ENCODE measurements around the gene ZNF205. TPM values are rescaled to one million over a fixed set of nuclear protein-coding genes. Genes with fewer than 3 reads are reported as not detected.

ZNF205 gene
- total RNA-seq, 1 donor from 2014 or later, result 12.9 TPM

DNA sequence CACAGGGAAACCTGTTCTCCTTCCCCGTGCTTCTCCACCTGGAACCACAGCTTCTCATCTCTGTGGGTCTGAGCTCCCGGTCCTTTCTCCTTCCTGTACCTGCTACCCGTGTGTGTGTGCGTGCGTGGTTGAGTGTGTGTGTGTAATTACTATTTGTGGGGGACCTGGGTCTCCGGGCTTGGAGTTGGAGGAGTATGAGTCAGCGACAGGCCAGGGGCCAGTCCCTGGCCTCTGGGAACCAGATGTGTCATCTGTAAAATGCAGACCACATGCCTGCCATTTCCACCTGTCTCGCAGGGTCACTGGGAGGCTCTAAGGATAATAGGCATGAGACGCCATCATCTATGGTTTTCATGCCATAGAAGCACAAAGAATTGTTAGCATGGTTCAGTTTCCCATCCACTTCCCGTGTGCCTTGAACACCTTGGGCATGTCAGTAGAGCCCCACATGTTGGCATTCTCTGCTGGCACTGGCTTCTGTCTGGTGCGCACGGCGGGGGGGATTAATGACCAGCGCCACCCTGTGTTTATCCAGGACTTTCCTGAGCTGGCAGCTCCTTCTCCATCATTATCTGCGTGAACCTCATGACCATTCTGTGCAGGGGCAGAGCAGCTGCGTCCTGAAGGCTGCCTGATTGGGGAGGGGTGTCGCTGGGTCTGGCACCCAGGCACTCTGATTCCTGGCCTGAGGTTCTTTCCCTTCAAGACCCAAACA lies 1.5 kb downstream of the ZNF205 start:
- H3K9me3 Mint-ChIP-seq (ENCODE audit: low read depth), result no peaks in the 10 kb centered on the region
- no peaks in the 10 kb centered on the region for H3K27me3 Mint-ChIP-seq (ENCODE audit: low read depth)
- TF ChIP-seq, protein P1, sequence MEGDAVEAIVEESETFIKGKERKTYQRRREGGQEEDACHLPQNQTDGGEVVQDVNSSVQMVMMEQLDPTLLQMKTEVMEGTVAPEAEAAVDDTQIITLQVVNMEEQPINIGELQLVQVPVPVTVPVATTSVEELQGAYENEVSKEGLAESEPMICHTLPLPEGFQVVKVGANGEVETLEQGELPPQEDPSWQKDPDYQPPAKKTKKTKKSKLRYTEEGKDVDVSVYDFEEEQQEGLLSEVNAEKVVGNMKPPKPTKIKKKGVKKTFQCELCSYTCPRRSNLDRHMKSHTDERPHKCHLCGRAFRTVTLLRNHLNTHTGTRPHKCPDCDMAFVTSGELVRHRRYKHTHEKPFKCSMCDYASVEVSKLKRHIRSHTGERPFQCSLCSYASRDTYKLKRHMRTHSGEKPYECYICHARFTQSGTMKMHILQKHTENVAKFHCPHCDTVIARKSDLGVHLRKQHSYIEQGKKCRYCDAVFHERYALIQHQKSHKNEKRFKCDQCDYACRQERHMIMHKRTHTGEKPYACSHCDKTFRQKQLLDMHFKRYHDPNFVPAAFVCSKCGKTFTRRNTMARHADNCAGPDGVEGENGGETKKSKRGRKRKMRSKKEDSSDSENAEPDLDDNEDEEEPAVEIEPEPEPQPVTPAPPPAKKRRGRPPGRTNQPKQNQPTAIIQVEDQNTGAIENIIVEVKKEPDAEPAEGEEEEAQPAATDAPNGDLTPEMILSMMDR (IDR thresholded peaks at IDR 0.05), result no peak
- no peak for DNase-seq (ENCODE audit: low spot score)
- peaks cover 25% of the 10 kb centered on the region for H3K4me1 Mint-ChIP-seq (ENCODE audit: low read depth)
- H3K27ac Mint-ChIP-seq (ENCODE audit: unreplicated experiment), result peak overlapping the region; percentile 86
- peaks cover 7% of the 10 kb centered on the region for H3K36me3 Mint-ChIP-seq (ENCODE audit: low read depth)
- peak overlapping the region; percentile 88 for H3K4me3 Mint-ChIP-seq (ENCODE audit: unreplicated experiment)

- Mint-ChIP-seq H3K27me3 (ENCODE audit: low read depth) (no peaks in the 10 kb centered on the region), H3K27ac (ENCODE audit: unreplicated experiment) (no peak overlapping the region), H3K9me3 (ENCODE audit: low read depth) (no peaks in the 10 kb centered on the region), H3K4me1 (ENCODE audit: low read depth) (peaks cover 25% of the 10 kb centered on the region), H3K4me3 (ENCODE audit: unreplicated experiment) (no peak overlapping the region), H3K36me3 (ENCODE audit: low read depth) (peaks cover 10% of the 10 kb centered on the region)
- TF ChIP-seq, protein P1 (IDR thresholded peaks at IDR 0.05), result no peak
- no peak for DNase-seq (ENCODE audit: low spot score)
These were observed 2.6 kb downstream of the ZNF205 start for GRCh38 chr16:3115003-3115402.

DNA sequence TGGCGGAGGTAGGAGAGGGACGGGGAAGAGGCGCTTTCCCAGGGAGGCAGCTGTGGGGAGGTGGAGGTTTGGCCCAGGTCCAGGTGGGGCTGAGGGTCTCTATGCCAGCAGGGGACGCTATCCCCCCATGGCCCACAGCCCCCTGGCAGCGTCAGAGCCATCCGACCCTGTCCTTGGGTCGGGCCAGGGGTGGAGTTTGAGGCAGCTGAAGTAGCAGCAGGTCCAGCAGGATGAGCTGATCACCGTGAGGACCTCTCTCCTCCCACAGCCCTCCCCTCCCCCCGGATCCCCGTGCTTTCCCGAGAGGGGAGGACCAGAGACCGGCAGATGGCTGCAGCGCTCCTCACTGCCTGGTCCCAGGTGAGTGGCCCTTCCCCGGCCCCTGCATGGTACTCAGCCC lies 3.2 kb downstream of the ZNF205 start:
- H3K27ac Mint-ChIP-seq (ENCODE audit: unreplicated experiment), result no peak overlapping the region
- peaks cover 25% of the 10 kb centered on the region for H3K4me1 Mint-ChIP-seq (ENCODE audit: low read depth)
- DNase-seq (ENCODE audit: low spot score), result no peak
- peaks cover 10% of the 10 kb centered on the region for H3K36me3 Mint-ChIP-seq (ENCODE audit: low read depth)
- H3K9me3 Mint-ChIP-seq (ENCODE audit: low read depth), result no peaks in the 10 kb centered on the region
- no peaks in the 10 kb centered on the region for H3K27me3 Mint-ChIP-seq (ENCODE audit: low read depth)
- no peak overlapping the region for H3K4me3 Mint-ChIP-seq (ENCODE audit: unreplicated experiment)
- TF ChIP-seq, protein P1 (IDR thresholded peaks at IDR 0.05), result no peak

DNA sequence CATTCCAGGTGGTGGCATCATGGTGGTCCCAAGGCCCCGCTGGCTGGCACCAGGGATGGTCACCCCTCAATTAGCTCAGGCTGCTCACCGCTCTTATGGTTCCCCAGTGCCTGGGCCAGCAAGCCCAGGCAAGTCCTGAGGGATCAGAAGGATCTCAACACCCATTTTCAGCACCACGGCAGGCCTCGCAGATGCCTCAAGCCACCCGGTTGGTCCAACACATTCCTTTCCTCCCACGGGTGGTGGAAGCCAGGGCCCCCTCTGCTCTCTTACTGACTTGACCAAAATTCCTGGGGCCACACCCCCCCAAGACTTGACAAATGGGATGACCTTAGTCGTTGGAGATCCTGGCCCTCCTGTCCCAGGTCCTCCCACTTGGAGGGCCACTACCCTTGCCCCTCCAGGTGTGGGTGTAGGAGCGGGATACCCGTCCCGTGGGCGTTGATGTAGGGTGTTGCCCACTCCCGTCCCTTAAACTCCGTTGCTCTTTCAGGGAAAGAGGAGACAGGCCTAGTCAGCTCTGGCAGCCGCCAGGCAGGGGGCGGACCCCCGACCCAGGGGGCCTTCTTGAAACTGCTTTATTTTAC lies 5.9 kb downstream of the ZNF205 start:
- Mint-ChIP-seq H3K36me3 (ENCODE audit: low read depth) (peaks cover 12% of the 10 kb centered on the region), H3K4me1 (ENCODE audit: low read depth) (peaks cover 14% of the 10 kb centered on the region), H3K27me3 (ENCODE audit: low read depth) (no peaks in the 10 kb centered on the region), H3K4me3 (ENCODE audit: unreplicated experiment) (no peak overlapping the region), H3K9me3 (ENCODE audit: low read depth) (no peaks in the 10 kb centered on the region), H3K27ac (ENCODE audit: unreplicated experiment) (no peak overlapping the region)
- TF ChIP-seq, protein P1 (IDR thresholded peaks at IDR 0.05), result no peak
- peak; percentile 83 for DNase-seq (ENCODE audit: low spot score)

GRCh38 chr16:3118846-3119245 lies 6.5 kb downstream of the ZNF205 start:
- H3K36me3 Mint-ChIP-seq (ENCODE audit: low read depth), result peaks cover 12% of the 10 kb centered on the region

More at GRCh38 chr16:3118846-3119245, 6.5 kb downstream of the ZNF205 start:
- H3K4me3 Mint-ChIP-seq (ENCODE audit: unreplicated experiment), result no peak overlapping the region
- no peaks in the 10 kb centered on the region for H3K9me3 Mint-ChIP-seq (ENCODE audit: low read depth)
- TF ChIP-seq, protein P1 (IDR thresholded peaks at IDR 0.05), result no peak
- no peaks in the 10 kb centered on the region for H3K27me3 Mint-ChIP-seq (ENCODE audit: low read depth)
- H3K27ac Mint-ChIP-seq (ENCODE audit: unreplicated experiment), result no peak overlapping the region
- DNase-seq (ENCODE audit: low spot score), result peak; percentile 88
- peaks cover 14% of the 10 kb centered on the region for H3K4me1 Mint-ChIP-seq (ENCODE audit: low read depth)
